GM21528 (cell line): ENCODE results near the gene PPCDC.
"Not testable (repeated sequence)": the region's sequence is repeated elsewhere in the genome, so short reads cannot be mapped to it uniquely, and the experiment has no call there.

ENCODE experiments used
- ATAC-seq: cut with Tn5 transposase; IDR thresholded peaks from one replicate; pipeline ENCODE4 v1.9.1; 2021; ENCODE audit warnings: mild to moderate bottlenecking, moderate library complexity; ENCODE audit not compliant: unreplicated experiment, low FRiP score

PPCDC gene

DNA sequence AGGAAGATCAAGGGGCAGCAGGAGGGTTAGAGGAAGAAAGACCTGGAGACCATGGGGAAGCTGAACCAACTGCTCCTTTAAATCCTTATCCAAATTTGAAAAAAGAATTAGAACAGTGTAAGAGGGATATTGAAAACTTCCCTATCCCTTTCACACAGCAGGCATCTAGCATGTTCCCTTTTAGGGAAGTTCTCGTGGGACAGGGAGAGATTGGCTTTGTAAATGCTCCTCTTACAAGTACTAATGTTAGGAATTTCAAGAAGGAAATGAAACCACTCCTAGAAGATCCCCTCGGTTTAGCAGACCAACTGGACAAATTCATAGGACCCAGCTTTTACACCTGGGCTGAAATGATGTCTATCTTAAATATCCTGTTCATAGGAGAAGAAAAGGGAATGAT lies 41.5 kb downstream of the PPCDC start:
- ATAC-seq, result no peak

GRCh38 chr15:75065467-75065850 lies 42.1 kb downstream of the PPCDC start:
- ATAC-seq, result no peak

DNA sequence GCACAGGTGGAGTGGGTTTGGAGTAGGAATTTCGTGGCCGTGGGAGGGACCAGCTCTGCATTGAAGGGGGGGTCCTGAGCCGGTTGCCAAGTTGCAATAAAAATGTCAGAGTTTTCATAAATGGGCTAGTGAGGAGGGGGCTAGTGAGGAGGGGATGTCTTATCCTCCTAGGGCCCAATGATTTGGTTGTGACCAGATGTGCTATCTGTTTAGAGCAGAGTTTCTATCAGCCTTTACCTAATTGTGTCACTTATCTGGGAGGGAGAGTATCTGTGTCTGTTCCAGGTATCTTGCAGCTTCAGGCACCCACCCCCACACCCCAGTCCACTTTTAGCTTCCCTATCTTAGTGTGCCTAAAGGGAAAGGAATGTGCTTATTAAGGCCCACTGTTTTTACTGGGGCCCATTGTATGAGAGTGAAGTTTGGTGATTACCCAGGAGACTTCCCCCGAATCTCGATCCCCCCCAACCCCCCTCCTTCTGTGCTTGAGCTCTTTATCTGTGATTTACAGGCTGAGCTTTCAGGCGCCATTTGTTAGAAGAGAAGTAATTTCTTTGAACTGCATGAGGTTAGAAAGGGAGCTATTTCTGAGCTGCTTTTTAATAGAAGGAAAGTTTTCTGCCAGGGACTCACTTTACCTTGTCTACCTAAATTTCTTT lies 42.6 kb downstream of the PPCDC start:
- no peak for ATAC-seq

DNA sequence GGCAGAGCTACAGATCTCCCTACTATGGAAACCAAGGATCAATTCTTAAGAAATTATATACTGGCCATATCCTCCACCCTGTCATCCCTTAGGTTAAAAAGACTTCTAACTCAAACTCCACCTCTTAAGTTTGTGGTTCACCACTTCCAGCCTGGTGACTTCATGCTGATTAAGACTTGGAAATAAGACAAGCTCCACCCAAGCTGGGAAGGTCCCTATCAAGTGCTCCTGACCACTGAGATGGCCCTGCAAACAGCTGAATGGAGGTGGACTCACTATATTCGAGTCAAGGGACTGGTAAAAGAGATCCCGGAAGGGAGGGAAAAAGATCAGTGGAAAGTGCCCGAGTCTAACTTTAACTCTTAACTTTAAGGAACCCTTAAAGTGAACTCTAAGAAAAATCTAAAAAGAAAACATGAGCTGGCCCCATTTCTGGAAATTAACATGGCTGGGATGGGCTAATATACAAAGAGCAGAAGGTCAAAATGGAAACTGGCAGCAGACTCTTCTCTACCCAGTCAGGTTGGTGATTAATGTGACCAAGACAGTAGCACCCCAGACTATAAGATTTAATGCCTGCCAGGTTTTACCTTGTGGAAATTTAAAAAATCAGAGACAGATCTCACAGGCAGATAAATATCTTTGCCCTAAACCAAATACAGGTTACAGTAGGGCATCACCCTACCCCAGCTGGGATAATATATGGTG lies 43.9 kb downstream of the PPCDC start:
- ATAC-seq, result no peak

DNA sequence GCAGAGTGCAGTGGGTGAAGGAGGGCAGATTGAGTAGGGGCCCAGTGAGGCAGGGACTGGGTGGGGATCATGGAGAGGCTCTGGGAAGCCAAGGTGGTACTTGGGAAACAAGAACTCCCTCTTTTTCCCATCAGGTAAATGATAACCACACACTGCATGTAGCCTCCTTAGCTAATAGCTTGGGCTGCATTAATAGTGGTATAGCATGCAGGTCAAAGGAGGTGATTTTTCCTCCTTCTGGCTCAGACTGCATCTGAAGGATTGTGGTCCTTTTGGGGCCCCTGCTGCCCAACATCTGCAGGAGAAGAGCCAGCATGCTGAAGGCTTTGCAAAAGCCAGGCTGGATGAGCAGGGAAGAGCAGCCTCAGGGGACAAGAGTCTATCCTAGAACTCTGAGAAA lies 45.4 kb downstream of the PPCDC start:
- no peak for ATAC-seq

DNA sequence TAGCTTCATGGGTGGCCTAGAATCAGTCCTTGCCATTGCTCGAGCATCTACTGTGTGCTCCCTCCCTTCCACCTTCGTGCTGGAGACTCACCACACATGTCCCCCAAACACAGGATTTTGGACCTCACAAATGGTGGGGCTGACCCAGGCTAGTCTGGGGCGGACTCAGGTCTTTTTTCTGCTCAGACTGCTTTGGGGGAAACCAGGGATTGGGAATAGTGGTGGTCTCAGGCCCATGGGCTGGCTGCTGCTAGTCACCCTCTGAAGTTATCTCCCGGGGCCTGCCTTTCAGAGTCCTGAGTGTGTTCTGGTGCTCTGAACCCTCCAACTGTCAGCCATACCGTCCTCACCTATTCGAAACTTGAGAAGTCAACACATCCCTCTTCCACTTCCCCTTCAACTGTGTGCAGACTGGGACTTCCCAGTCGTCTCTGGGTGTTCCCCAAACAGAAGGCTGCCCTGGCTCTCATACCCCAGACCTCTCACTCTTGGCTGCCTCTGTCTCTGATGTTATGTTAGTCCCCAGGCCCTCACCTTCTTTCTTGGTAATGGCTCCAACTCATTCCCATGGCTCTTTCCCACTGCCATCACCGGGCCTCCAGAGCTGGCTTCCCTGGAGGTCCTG lies 46.0 kb downstream of the PPCDC start:
- ATAC-seq, result peak; percentile 78

DNA sequence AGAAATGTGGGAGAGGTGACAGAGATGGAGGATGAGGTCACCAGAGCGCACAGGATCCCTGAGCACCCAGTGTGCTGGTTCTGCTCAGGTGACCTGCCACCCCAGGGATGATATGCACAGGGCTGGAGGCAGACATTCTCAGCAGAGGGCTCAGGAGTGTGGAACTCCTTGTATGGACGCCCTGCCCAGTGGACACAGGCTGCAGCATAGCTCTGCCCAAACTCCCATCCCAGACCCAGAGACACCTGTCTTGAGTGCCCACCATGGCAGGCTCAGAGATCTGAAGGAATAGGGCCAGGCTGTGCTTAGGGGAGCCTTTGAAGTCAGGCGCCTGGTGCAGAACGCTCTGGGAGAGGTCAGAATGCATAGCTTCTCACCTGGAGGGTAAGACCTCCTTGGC lies 47.3 kb downstream of the PPCDC start:
- ATAC-seq, result no peak

- no peak for ATAC-seq
These were observed 49.8 kb downstream of the PPCDC start for GRCh38 chr15:75073197-75073596.

DNA sequence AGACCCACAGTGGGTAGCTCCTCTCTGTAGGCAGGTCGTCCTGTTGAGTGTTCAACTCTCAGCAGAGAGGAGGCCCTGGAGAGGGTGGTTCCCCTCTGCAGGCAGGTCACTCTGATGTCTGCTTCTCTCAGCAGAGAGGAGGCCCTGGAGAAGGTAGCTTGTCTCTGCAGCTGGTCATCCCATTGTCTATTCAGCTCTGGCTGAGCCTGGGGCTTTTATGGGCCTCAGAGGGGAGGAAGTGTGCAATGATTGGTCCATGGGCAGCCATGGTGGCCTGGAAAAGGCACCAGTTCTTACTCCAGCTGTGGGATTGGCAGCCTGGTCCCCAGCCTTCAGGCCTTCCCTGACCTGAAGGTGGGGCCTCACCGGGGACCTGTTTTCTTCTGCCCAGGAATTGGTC lies 52.9 kb downstream of the PPCDC start:
- no peak for ATAC-seq

GRCh38 chr15:75077551-75077961 lies 54.2 kb downstream of the PPCDC start:
- not testable (repeated sequence) for ATAC-seq

DNA sequence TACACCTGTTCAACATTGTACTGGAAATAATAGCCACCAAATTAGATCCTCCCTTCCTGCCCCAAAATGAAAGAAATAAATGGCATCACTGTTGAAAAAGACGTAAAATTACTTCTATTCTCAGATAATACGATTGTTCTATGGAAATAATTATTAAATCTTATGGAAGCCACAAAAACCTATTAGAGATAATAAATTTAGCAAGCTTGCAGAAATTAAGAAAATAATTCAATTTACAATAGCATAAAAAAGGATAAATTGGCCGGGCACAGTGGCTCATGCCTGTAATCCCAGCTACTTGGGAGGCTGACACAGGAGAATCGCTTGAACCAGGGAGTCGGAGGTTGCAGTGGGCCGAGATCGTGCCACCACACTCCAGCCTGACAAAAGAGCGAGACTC lies 57.8 kb downstream of the PPCDC start:
- no peak for ATAC-seq

DNA sequence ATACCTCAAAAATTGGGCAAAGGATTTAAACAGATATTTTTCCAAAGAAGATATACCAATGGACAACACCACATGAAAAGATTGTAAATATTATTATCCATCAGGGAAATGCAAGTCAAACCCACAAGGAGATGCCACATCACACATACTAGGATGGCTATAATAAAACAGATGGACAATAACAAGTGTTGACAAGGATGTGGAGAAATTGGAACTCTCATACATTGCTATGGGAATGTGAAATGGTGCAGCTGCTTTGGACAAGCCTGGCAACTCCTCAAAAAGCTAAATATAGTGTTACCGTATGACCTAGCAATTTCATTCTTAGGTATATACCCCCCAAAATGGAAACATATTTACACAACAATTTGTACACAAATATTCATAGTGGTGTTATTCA lies 59.3 kb downstream of the PPCDC start:
- no peak for ATAC-seq

- ATAC-seq, result not testable (repeated sequence)
These were observed 62.3 kb downstream of the PPCDC start for GRCh38 chr15:75085708-75086107.

DNA sequence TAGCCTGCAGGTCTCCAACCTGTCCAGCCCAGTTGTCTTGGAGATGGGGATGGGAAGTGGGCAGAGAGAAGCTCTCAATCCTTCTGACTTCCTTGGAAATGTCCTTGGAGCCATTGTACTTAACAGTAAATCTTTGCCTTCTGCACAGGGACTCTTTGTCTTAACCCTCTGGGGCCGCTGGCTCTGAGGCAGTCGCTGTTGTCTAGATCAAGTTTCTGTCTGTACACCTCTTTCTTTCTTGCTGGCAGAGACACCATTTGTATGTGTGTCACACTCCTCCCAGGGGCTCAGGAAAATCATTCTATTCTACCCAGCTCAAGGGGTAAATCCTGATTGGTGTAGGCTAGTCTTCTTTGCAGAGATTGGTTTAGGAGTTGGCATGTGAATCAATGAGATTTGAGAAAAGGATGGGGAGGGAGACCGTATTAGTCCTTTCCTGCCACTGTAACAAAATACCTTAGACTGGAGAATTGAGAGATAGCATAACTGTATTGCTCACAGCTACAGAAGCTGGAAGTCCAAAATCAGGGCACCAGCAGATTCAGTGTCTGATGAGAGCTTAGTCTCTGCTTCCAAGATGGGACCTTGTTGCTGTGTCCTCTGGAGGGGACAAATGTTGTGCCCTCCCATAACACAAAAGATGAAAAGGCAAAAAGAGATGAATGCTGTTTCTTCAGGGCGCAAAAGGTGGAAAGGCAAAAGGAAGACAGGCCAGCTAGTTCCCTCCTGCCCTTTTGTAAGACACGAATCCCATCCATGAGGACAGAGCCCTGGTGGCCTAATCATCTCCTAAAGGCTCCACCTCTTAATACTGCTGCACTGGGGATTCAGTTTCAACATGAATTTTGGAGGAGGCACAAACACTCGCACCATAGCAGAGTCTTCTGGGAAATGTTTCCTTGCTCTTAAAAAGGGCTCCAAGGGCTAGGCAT lies 66.3 kb downstream of the PPCDC start:
- ATAC-seq, result no peak

- no peak for ATAC-seq
These were observed 67.0 kb downstream of the PPCDC start for GRCh38 chr15:75090388-75090734.

DNA sequence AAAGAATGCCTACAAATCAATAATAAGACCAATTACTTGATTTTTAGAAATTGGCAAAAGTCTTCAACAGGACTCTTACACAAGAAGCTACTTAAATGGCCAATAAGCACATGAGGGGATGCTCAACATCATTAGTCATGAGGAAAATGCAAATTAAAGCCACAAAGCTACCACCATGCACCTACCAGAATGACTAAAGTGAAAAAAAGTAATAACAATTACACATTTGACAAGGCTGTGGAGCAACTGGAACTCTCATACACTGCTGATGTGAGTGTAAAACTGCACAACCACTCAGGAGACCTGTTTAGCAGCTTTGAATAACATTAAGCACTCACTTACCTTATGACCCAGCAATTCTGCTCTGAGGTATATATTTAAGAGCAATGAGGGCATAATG lies 68.4 kb downstream of the PPCDC start:
- ATAC-seq, result no peak

DNA sequence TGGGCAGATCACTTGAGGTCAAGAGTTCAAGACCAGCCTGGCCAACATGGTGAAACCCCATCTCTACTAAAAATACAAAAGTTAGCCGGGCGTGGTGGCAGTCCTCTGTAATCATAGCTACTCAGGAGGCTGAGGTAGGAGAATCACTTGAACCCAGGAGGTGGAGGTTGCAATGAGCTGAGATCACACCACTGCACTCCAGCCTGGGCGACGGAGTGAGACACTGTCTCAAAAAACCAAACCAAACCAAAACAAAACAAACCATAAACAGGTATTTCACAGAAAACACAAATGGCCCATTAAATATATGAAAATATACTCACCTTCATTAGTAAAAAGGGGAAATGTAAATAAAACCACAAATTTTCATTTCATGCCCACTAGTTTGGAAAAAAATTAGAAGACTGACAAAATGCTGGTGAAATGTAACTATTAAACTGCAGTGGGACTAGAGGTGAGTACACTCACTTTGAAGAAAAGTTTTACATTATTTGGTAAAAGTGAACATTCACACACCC lies 71.6 kb downstream of the PPCDC start:
- peak; percentile 52 for ATAC-seq

GRCh38 chr15:75095594-75095993 lies 72.2 kb downstream of the PPCDC start:
- peak; percentile 48 for ATAC-seq

- ATAC-seq, result no peak
These were observed 74.5 kb downstream of the PPCDC start for GRCh38 chr15:75097939-75098338.

DNA sequence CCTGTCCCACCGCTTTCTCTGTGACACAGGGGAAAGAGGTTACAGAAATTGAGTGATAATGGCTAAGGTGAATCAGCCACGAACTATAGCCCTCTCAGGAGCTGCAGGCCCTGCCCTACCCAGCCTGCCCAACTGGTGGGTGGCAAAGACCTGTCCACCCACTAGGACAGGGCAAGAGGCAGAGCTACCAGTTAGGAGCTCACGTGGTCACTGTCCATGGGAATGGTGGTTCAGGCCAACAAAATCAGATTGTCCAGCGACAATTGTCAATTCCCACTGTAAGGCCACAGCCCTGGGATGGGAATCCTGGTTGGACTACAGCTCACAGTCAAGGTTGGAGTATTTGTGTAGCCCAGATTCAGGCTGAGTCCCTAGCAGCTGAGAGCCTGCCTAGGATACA lies 75.0 kb downstream of the PPCDC start:
- ATAC-seq, result no peak
